HG03103 (cell line): ENCODE data around the gene HPS1.

Experiments used
- ATAC-seq: cut with Tn5 transposase; IDR thresholded peaks from one replicate; pipeline ENCODE4 v1.9.1; 2021; ENCODE audit warnings: low read depth; ENCODE audit not compliant: unreplicated experiment

HPS1 gene

GRCh38 chr10:98416606-98417388 lies 29.9 kb downstream of the HPS1 start:
- ATAC-seq, result no peak

DNA sequence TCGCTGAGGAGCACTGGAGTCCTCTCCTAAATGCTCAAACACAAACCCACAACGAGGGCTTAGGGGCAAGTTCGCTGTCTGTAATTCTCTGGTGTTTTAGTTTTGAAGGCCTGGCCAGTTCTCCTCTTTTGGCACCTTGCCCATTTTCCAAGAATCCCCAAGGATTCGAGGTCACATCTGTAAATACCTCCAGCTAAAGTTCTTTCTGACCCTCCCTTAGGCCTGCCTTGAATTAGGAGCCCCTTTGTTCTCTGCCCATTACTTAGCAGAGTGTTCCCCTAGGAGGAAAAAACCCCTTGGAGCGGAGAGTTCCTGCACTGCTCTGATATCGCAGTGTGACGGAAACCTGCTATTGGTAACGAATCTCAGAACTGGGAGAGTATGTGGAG lies 31.0 kb downstream of the HPS1 start:
- no peak for ATAC-seq

DNA sequence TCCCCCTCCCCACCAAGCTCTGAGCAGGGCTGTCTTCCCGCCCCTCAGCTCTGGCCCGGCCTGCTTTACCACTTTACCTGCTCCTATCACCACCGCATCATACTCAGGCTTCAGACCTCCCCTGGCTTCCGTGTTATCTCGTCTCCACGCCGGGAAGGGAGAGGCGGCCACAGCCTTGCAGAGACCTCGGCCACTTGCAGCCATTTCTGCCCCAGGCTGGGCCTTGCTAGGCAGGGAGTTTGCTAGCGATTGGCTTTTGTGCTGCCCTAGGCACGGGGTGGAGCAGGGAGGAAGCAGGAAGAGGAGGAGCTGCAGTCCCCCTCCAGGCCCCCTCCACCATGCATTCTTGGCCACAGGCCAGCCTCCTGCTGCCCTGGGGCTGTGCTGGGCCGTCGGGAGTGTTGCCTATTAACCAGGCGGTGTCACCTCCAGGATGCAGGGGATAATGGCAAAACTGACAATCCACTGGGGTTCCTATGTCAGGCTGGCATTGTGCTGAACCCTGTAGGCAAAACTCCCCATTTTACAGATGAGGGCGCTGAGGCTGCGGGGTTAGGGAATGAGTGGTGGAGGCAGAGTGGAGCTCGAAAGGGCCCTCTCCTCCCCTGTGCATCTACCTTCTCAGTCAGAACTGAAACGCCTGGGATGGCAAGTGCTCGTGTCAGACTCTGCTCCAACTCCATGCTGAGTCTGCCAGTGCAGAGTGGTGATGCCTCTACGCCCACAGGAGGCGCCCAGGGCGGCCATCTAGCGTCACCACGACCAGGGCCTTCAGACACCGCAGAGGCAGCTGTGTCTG lies 31.6 kb downstream of the HPS1 start, which contains the start of gene PYROXD2:
TSS of gene PYROXD2 (minus strand) at position 251 of the 799 bp plus-strand sequence. CDS start at position 204, 47 bp downstream.
- no peak for ATAC-seq

DNA sequence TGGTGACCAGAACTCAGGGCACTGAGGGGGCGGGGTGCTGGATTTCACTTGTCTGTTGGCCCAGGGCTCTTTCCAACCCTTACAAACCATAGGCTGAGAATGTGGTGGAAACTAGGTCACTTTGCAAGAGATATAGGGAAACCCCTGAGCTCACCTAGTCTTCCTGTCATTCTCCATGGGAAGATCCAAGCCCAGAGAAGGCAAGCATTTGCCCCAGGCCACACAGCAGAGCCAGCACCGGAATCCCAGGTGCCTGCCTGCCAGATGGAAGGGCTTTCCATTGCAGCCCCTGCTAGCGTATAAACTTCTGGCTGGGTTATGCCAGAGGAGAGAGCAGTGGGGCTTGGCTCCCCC lies 32.2 kb downstream of the HPS1 start:
- ATAC-seq, result no peak

DNA sequence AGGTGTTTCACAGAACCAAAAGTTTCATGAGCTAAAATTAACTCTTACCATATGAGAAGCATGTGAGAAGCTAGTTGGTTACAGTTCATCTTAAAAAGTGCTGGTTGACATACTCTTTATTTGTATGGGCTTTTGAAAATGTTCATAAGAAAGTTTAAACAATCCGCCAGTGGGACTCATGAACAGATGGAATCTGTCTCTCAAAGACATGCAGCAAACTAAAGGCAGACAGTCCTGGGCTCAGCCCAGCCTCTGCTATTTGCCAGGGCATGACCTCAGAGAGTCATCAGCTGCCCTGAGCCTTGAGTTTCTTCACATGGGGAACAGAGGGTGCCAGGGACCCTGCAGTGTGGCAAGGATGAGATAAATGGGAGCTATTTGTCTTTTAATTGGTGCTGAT lies 35.0 kb downstream of the HPS1 start:
- no peak for ATAC-seq

DNA sequence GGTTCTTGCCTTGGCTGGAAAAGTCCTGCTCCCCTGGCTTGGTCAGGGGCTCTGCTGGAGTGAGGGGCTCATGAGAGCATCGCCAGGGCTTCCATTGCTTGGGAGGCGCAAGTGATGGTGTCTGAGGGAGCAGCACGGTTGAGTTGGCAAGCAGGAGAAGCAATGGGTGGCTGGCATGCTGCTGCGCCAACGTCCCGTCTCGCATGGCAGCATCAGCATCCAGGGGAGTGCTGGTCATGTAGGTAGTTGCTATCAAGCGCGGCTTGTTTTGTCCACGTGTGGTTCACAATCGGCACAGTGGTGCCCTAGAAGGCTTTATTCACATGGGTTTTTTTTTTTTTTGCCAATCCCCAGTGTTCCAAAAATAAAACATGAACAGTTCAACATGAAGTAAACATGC lies 35.6 kb downstream of the HPS1 start:
- no peak for ATAC-seq

DNA sequence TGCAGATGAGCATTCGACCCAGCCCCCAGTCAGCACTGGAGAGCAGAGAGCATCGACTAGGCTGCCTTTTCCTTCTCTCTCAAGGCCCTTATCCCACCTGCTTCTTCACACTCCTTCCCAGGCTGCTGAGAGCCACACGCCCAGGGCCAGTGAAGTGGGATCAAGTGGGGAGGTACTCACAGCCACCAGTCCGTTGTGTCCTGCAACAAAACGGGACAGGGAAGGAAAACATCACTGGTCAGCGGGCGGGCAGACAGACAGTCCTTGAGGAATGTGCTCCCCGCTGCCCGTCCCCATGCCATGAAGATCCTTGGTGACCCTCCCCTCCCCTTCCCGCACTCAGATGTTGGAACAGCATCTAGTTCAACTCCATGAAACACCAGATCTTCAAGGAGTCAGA lies 36.0 kb downstream of the HPS1 start:
- ATAC-seq, result no peak

DNA sequence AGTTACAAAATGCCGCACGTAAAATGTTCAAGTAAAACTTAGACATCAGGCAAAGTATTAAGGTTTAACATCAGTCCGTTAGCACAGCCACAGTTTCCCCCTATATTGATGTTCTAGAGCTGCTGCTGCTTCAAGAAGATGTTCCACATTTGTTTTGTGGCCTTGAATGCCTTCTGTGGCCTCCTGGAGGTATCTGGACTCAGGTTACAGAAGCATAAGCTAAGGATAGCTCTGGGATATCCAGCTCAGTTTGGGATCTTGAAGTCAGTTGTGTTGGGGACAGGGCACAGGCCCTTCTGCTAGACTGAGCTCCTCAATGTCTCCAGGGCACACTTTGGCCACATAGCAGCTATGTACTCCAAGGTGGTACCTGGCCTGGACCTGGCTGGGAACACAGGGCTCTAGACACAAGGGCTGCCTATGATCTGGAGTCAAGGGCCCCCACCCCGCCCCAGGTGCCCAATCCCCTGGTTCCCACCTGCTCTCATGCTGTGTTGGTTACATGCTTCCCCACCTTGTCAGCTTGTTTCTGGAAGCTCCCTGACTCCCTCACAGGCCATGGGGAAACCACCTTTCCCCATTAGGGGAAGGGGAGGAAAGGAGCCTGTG lies 36.5 kb downstream of the HPS1 start:
- ATAC-seq, result no peak

DNA sequence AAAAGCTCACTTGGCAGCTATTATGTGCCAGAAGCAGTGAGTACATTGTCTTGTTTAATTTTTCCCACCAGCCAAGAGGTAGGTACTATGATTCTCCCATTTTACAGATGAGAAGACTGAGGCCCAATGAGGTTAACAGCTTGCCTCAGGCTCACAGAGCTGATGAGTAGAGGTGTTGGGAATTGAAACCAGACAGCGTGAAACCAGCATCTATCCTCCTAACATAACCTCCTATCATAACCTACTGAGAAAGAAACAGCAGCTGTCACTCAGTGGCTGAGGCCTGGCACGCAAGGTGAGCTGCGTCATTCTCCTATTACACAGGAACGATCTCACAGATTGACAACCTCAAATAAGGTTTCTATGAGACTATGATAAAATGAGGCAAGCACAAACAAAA lies 37.9 kb downstream of the HPS1 start:
- no peak for ATAC-seq

DNA sequence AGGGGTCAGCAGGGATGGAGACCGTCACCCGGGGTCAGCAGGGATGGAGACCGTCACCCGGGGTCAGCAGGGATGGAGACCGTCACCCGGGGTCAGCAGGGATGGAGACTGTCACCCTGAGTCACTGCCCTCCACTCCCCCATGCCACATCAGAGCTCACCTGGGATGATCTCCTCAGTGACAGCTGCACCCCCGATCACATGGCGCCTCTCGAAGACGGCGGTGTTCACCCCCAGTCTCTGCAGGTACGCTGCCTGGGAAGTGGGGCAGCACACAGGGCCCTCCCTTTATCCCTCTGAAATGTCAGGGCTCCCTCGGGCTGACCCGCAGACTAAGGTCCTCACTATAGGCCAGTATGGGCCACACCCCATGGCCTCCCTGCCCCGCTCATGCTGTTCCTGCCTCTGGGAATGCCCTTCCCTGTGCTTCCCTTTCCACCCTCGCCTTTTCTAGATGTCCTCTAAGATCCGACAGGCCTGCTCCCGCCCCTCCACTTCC lies 38.9 kb downstream of the HPS1 start:
- no peak for ATAC-seq

DNA sequence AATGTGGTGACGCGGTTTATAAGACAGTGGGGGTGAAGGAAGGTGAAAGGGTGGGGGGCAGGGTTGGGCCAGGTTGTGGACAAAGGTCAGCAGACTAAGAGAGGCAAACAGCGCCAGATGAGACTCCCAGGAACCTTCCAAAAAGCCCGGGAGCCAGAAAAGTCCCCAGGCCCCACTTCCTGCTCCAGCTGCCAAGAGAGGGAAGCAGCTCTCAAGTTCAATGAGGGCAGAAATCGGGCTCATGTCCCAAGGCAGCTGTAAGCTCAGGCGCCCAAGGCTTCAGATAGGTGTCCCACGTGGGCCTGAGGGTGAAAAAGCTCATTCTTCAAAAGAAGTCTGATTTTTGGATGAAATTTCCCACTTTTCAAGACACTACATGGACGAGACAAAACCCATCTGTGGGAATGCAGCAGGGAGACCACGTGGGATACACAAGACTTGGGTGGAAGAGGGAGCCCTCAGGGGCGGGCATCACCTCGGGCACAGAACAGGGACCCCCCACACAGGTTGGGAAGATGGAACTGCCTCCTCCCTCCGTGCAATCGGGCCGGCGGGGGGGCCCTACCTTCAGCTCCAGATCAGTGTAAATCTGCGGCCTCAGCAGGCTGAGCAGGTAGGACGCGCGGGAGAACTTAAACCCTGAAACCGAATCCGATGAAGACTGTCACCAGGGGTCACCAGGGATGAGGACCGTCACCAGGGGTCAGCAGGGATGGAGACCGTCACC lies 39.6 kb downstream of the HPS1 start:
- ATAC-seq, result no peak

- ATAC-seq, result no peak
Measured at GRCh38 chr10:98405422-98405821, 41.3 kb downstream of the HPS1 start.

GRCh38 chr10:98404571-98405359 lies 42.0 kb downstream of the HPS1 start:
- ATAC-seq, result no peak

DNA sequence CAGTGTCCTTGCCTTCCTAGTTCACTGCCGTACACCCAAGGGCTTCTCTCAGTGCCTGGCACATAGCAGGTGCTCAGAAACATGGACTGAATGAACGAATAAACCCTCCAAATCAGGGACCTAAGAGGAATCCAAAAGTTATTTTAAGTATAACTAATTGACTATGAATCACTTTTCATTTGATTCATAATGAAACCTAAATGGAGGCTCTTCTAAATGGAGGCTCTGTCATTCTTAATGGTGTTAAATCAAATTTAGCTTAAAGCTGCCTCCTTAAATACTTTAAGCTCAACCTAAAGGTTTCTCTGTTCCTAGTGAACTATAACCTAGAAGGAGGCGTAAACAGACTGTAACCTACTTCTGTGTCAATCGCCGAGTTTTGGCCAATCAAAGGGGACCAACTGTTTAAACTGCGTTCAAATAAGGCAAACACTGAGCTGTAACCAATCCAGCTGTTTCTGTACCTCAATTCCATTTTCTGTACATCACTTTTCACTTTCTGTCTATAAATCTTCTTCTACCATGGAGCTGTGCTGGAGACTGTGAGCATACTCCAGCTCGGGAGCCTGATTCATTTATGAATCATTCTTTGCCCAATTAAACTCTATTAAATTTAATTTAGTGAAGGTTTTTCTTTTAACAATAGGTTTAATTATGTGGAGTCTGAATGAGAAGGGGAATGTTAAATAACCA lies 42.8 kb downstream of the HPS1 start:
- ATAC-seq, result no peak

GRCh38 chr10:98402931-98403718 lies 43.6 kb downstream of the HPS1 start:
- ATAC-seq, result no peak

DNA sequence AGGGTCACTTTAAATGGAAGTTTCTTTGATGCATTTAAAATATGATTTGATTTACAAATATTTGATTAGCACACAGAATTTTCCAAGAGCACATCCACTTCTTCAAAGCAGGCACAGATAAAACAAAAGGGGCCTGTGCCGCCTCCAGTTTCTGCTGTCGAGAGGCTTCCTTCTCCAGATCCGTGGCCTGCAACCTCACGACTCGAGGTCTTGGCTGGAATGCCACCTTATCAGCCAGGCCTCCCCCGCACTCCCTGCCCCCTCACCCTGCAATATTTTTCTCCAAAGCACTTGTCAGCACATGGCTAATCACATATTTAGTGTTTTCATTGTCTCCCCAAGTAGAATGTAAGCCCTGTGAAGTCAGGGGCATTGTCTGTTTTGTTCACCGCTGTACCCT lies 44.3 kb downstream of the HPS1 start:
- ATAC-seq, result no peak

DNA sequence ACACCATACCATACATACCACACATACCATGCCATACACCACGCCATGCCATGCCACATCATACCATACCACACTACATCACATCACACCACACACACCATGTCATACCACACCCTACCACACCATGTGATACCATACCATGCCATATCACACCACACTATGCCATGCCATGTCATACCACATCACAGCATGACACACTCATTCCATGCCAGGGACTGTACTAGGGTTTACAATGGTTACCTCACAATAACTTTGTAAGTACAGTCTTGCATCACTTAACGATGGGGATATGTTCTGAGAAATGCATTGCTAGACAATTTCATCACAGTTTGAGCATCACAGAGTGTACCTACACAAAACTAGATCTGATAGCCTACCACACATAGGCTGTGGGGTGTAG lies 46.3 kb downstream of the HPS1 start:
- ATAC-seq, result no peak

GRCh38 chr10:98399784-98400183 lies 47.0 kb downstream of the HPS1 start:
- no peak for ATAC-seq
